ENCODE results near the gene STIMATE. TPM values are rescaled to one million over a fixed set of nuclear protein-coding genes. Genes with fewer than 3 reads are reported as not detected.

Gene STIMATE
- total RNA-seq, 1 experiment from 2014 or later: 14.8 TPM

GRCh38 chr3:52912885-52913731 is 15.8 kb upstream of the STIMATE start:
- H3K27me3 ChIP-seq (replicated peaks): no peaks in the 10 kb centered on the region
- H3K4me3 ChIP-seq: no peak overlapping the region
- DNase-seq (ENCODE audit: low read depth in 1 of 2, low spot score in 2 of 2): no peak
- no peaks in the 10 kb centered on the region for H3K9me3 ChIP-seq (replicated peaks)
- no peaks in the 10 kb centered on the region for H3K4me1 ChIP-seq (replicated peaks)
- no peak overlapping the region for H3K27ac ChIP-seq
- peaks cover 4% of the 10 kb centered on the region; the same call in 1 of the 2 replicates for H3K36me3 ChIP-seq

- Histone ChIP-seq H3K4me1 (replicated peaks) (no peaks in the 10 kb centered on the region), H3K36me3 (peaks cover 4% of the 10 kb centered on the region), H3K27ac (no peak overlapping the region), H3K27me3 (replicated peaks) (no peaks in the 10 kb centered on the region), H3K4me3 (no peak overlapping the region), H3K9me3 (replicated peaks) (no peaks in the 10 kb centered on the region)
- DNase-seq (ENCODE audit: low read depth in 1 of 2, low spot score in 2 of 2): no peak
Measured at GRCh38 chr3:52910823-52911222, 13.5 kb upstream of the STIMATE start.

GRCh38 chr3:52907497-52907896 is 10.1 kb upstream of the STIMATE start:
- DNase-seq (ENCODE audit: low read depth in 1 of 2, low spot score in 2 of 2): no peak
- no peaks in the 10 kb centered on the region for H3K9me3 ChIP-seq (replicated peaks)
- H3K36me3 ChIP-seq: no peaks in the 10 kb centered on the region; the same call in 1 of the 2 replicates
- H3K27ac ChIP-seq: no peak overlapping the region
- H3K4me3 ChIP-seq: no peak overlapping the region
- no peaks in the 10 kb centered on the region for H3K4me1 ChIP-seq (replicated peaks)
- no peaks in the 10 kb centered on the region for H3K27me3 ChIP-seq (replicated peaks)

- H3K4me1 ChIP-seq (replicated peaks): no peaks in the 10 kb centered on the region
- H3K27ac ChIP-seq: no peak overlapping the region
- H3K36me3 ChIP-seq: no peaks in the 10 kb centered on the region; the same call in 1 of the 2 replicates
- H3K4me3 ChIP-seq: no peak overlapping the region
- no peaks in the 10 kb centered on the region for H3K9me3 ChIP-seq (replicated peaks)
- H3K27me3 ChIP-seq (replicated peaks): no peaks in the 10 kb centered on the region
- no peak for DNase-seq (ENCODE audit: low read depth in 1 of 2, low spot score in 2 of 2)
Measured at GRCh38 chr3:52904552-52904951, 7.2 kb upstream of the STIMATE start.

GRCh38 chr3:52904000-52904399 is 6.7 kb upstream of the STIMATE start:
- no peak for DNase-seq (ENCODE audit: low read depth in 1 of 2, low spot score in 2 of 2)
- no peak overlapping the region for H3K27ac ChIP-seq
- no peaks in the 10 kb centered on the region for H3K27me3 ChIP-seq (replicated peaks)
- no peaks in the 10 kb centered on the region; the same call in 1 of the 2 replicates for H3K36me3 ChIP-seq
- H3K9me3 ChIP-seq (replicated peaks): no peaks in the 10 kb centered on the region
- no peak overlapping the region for H3K4me3 ChIP-seq
- no peaks in the 10 kb centered on the region for H3K4me1 ChIP-seq (replicated peaks)

- H3K9me3 ChIP-seq (replicated peaks): no peaks in the 10 kb centered on the region
- peaks cover 11% of the 10 kb centered on the region for H3K36me3 ChIP-seq
- H3K4me1 ChIP-seq (replicated peaks): peaks cover 19% of the 10 kb centered on the region
- DNase-seq (ENCODE audit: low read depth in 1 of 2, low spot score in 2 of 2): no peak
- H3K27ac ChIP-seq: no peak overlapping the region
- H3K27me3 ChIP-seq (replicated peaks): no peaks in the 10 kb centered on the region
- peak overlapping the region; percentile 94 for H3K4me3 ChIP-seq
Measured at GRCh38 chr3:52896613-52897012, 735 bp downstream of the STIMATE start.

- H3K27me3 ChIP-seq (replicated peaks): no peaks in the 10 kb centered on the region
- H3K27ac ChIP-seq: no peak overlapping the region
- peaks cover 19% of the 10 kb centered on the region for H3K4me1 ChIP-seq (replicated peaks)
- H3K9me3 ChIP-seq (replicated peaks): no peaks in the 10 kb centered on the region
- H3K4me3 ChIP-seq: peak overlapping the region; percentile 94
- no peak for DNase-seq (ENCODE audit: low read depth in 1 of 2, low spot score in 2 of 2)
- peaks cover 11% of the 10 kb centered on the region for H3K36me3 ChIP-seq
Measured at GRCh38 chr3:52896151-52896550, 1.2 kb downstream of the STIMATE start.

- no peaks in the 10 kb centered on the region for H3K27me3 ChIP-seq (replicated peaks)
- peaks cover 19% of the 10 kb centered on the region for H3K4me1 ChIP-seq (replicated peaks)
- no peak for DNase-seq (ENCODE audit: low read depth in 1 of 2, low spot score in 2 of 2)
- no peaks in the 10 kb centered on the region for H3K9me3 ChIP-seq (replicated peaks)
- no peak overlapping the region for H3K27ac ChIP-seq
- no peak overlapping the region for H3K4me3 ChIP-seq
- H3K36me3 ChIP-seq: peaks cover 11% of the 10 kb centered on the region
Measured at GRCh38 chr3:52895418-52895817, 1.9 kb downstream of the STIMATE start.

GRCh38 chr3:52894756-52895155 is 2.6 kb downstream of the STIMATE start:
- Histone ChIP-seq H3K36me3 (peaks cover 11% of the 10 kb centered on the region), H3K27ac (no peak overlapping the region), H3K4me3 (no peak overlapping the region), H3K4me1 (replicated peaks) (peaks cover 19% of the 10 kb centered on the region), H3K27me3 (replicated peaks) (no peaks in the 10 kb centered on the region), H3K9me3 (replicated peaks) (no peaks in the 10 kb centered on the region)
- no peak for DNase-seq (ENCODE audit: low read depth in 1 of 2, low spot score in 2 of 2)

GRCh38 chr3:52893723-52894122 is 3.6 kb downstream of the STIMATE start:
- Histone ChIP-seq H3K4me3 (no peak overlapping the region), H3K27ac (no peak overlapping the region)

GRCh38 chr3:52892625-52893311 is 4.6 kb downstream of the STIMATE start:
- peak in 1 of 2 experiments; percentile 15 for DNase-seq (ENCODE audit: low read depth in 1 of 2, low spot score in 2 of 2)
- Histone ChIP-seq H3K4me1 (replicated peaks) (peaks cover 16% of the 10 kb centered on the region), H3K4me3 (peak overlapping the region; percentile 15), H3K27me3 (replicated peaks) (no peaks in the 10 kb centered on the region), H3K27ac (no peak overlapping the region), H3K36me3 (peaks cover 11% of the 10 kb centered on the region), H3K9me3 (replicated peaks) (no peaks in the 10 kb centered on the region)

More at GRCh38 chr3:52893723-52894122, 3.6 kb downstream of the STIMATE start:
- H3K9me3 ChIP-seq (replicated peaks): no peaks in the 10 kb centered on the region
- H3K36me3 ChIP-seq: peaks cover 11% of the 10 kb centered on the region
- DNase-seq (ENCODE audit: low read depth in 1 of 2, low spot score in 2 of 2): no peak
- no peaks in the 10 kb centered on the region for H3K27me3 ChIP-seq (replicated peaks)
- H3K4me1 ChIP-seq (replicated peaks): peaks cover 19% of the 10 kb centered on the region

- H3K4me1 ChIP-seq (replicated peaks): peaks cover 13% of the 10 kb centered on the region
- H3K27me3 ChIP-seq (replicated peaks): no peaks in the 10 kb centered on the region
- H3K27ac ChIP-seq: no peak overlapping the region
- H3K4me3 ChIP-seq: no peak overlapping the region
- no peak for DNase-seq (ENCODE audit: low read depth in 1 of 2, low spot score in 2 of 2)
- H3K9me3 ChIP-seq (replicated peaks): no peaks in the 10 kb centered on the region
- peaks cover 9% of the 10 kb centered on the region for H3K36me3 ChIP-seq
Measured at GRCh38 chr3:52892290-52892624, 5.1 kb downstream of the STIMATE start.

GRCh38 chr3:52891615-52892081 is 5.7 kb downstream of the STIMATE start:
- no peak overlapping the region for H3K27ac ChIP-seq
- no peak for DNase-seq (ENCODE audit: low read depth in 1 of 2, low spot score in 2 of 2)

GRCh38 chr3:52891164-52891563 is 6.2 kb downstream of the STIMATE start:
- Histone ChIP-seq H3K27me3 (replicated peaks) (no peaks in the 10 kb centered on the region), H3K9me3 (replicated peaks) (no peaks in the 10 kb centered on the region), H3K27ac (no peak overlapping the region), H3K4me3 (no peak overlapping the region), H3K36me3 (peaks cover 6% of the 10 kb centered on the region; the same call in 1 of the 2 replicates), H3K4me1 (replicated peaks) (peaks cover 8% of the 10 kb centered on the region)
- DNase-seq (ENCODE audit: low read depth in 1 of 2, low spot score in 2 of 2): no peak

More at GRCh38 chr3:52891615-52892081, 5.7 kb downstream of the STIMATE start:
- Histone ChIP-seq H3K36me3 (peaks cover 6% of the 10 kb centered on the region; the same call in 1 of the 2 replicates), H3K27me3 (replicated peaks) (no peaks in the 10 kb centered on the region), H3K9me3 (replicated peaks) (no peaks in the 10 kb centered on the region), H3K4me1 (replicated peaks) (peaks cover 13% of the 10 kb centered on the region), H3K4me3 (no peak overlapping the region)

All from SJSA1 (cell line).